Parathyroid adenoma (tissue), 2 donors: Measurements from ENCODE around the gene TMC4.

Source experiments
- H2AFZ ChIP-seq: fragments of 300-600 bp; sonication (generic); one replicate; pipeline ENCODE4 v1.7.0; 2017; ENCODE audit warnings: antibody characterized with exemption, mild to moderate bottlenecking
- H3K27ac ChIP-seq: fragments of 300-600 bp; sonication (generic); one replicate; pipeline ENCODE4 v1.7.0; 2017
- H3K27me3 ChIP-seq: fragments of 300-600 bp; sonication (generic); one replicate; pipeline ENCODE4 v1.7.0; 2017; ENCODE audit warnings: low read length; ENCODE audit not compliant: control insufficient read depth, insufficient read depth
- H3K36me3 ChIP-seq: fragments of 300-600 bp; sonication (generic); one replicate; pipeline ENCODE4 v1.7.0; 2017; ENCODE audit warnings: low read length; ENCODE audit not compliant: control insufficient read depth, insufficient read depth
- H3K4me1 ChIP-seq: fragments of 300-600 bp; sonication (generic); one replicate; pipeline ENCODE4 v1.7.0; 2017; ENCODE audit warnings: control low read depth
- H3K4me2 ChIP-seq: fragments of 300-600 bp; sonication (generic); one replicate; pipeline ENCODE4 v1.7.0; 2017; ENCODE audit warnings: low read length
- H3K4me3 ChIP-seq: fragments of 300-600 bp; sonication (generic); one replicate; pipeline ENCODE4 v1.7.0; 2017; ENCODE audit warnings: low read depth, low read length
- H3K79me2 ChIP-seq: fragments of 300-600 bp; sonication (generic); one replicate; pipeline ENCODE4 v1.7.0; 2017; ENCODE audit warnings: control low read depth
- H3K9ac ChIP-seq: fragments of 300-600 bp; sonication (generic); one replicate; pipeline ENCODE4 v1.7.0; 2017; ENCODE audit warnings: mild to moderate bottlenecking
- H3K9me3 ChIP-seq: fragments of 300-600 bp; sonication (generic); one replicate; pipeline ENCODE4 v1.7.0; 2017; ENCODE audit warnings: low read length; ENCODE audit not compliant: control insufficient read depth
- CTCF ChIP-seq: fragments of 300-600 bp; sonication (generic); IDR thresholded peaks from one replicate; pipeline ENCODE4 v1.7.0; 2017; ENCODE audit warnings: antibody characterized with exemption, mild to moderate bottlenecking
- donor health status: primary hyperparathyroidism.

The TMC4 gene

GRCh38 chr19:54193011-54193410 lies 20.1 kb upstream of the TMC4 start:
- H3K27ac ChIP-seq: no peak overlapping the region
- no peaks in the 10 kb centered on the region for H3K9me3 ChIP-seq
- no peak overlapping the region for H3K4me2 ChIP-seq
- H3K27me3 ChIP-seq: no peaks in the 10 kb centered on the region
- H3K36me3 ChIP-seq: no peaks in the 10 kb centered on the region
- H3K4me3 ChIP-seq: no peak overlapping the region
- peaks cover 12% of the 10 kb centered on the region for H3K4me1 ChIP-seq
- no peak for TF ChIP-seq CTCF
- no peak overlapping the region for H3K9ac ChIP-seq
- no peak overlapping the region for H2AFZ ChIP-seq
- H3K79me2 ChIP-seq: peaks cover 2% of the 10 kb centered on the region

- Histone ChIP-seq H3K4me3 (peak overlapping the region; percentile 98), H3K27ac (peak overlapping the region; percentile 100), H3K36me3 (no peaks in the 10 kb centered on the region), H3K4me1 (peaks cover 18% of the 10 kb centered on the region), H3K9ac (no peak overlapping the region), H3K79me2 (peaks cover 2% of the 10 kb centered on the region), H3K27me3 (no peaks in the 10 kb centered on the region), H2AFZ (peak overlapping the region; percentile 76), H3K4me2 (peak overlapping the region; percentile 96), H3K9me3 (no peaks in the 10 kb centered on the region)
- TF ChIP-seq CTCF: no peak
Measured at GRCh38 chr19:54191811-54192453, 19.0 kb upstream of the TMC4 start.

- Histone ChIP-seq H3K9me3 (no peaks in the 10 kb centered on the region), H3K36me3 (no peaks in the 10 kb centered on the region), H3K27me3 (no peaks in the 10 kb centered on the region), H3K27ac (peak within 1 kb of the TSS; percentile 100), H3K9ac (peak within 1 kb of the TSS; percentile 47), H3K79me2 (peaks cover 2% of the 10 kb centered on the region), H3K4me3 (peak within 1 kb of the TSS; percentile 98), H2AFZ (peak within 1 kb of the TSS; percentile 76), H3K4me1 (peaks cover 18% of the 10 kb centered on the region), H3K4me2 (peak within 1 kb of the TSS; percentile 98)
- no peak for TF ChIP-seq CTCF
Measured at GRCh38 chr19:54191011-54191810, 18.3 kb upstream of the TMC4 start, which contains the start of gene TSEN34. TSEN34 (plus strand) TSS chr19:54191308; CDS start chr19:54191365, 57 bp downstream.

- H3K4me3 ChIP-seq: peak overlapping the region; percentile 98
- no peak for TF ChIP-seq CTCF
- peak overlapping the region; percentile 76 for H2AFZ ChIP-seq
- H3K36me3 ChIP-seq: no peaks in the 10 kb centered on the region
- no peaks in the 10 kb centered on the region for H3K27me3 ChIP-seq
- no peaks in the 10 kb centered on the region for H3K9me3 ChIP-seq
- H3K4me2 ChIP-seq: peak overlapping the region; percentile 98
- peaks cover 2% of the 10 kb centered on the region for H3K79me2 ChIP-seq
- peak overlapping the region; percentile 100 for H3K27ac ChIP-seq
- H3K4me1 ChIP-seq: peaks cover 18% of the 10 kb centered on the region
- peak overlapping the region; percentile 47 for H3K9ac ChIP-seq
Measured at GRCh38 chr19:54190503-54191010, 17.6 kb upstream of the TMC4 start.
